Peyer's patch (tissue), 4 donors: ENCODE measurements around the gene CCDC63. TPM values are rescaled to one million over a fixed set of nuclear protein-coding genes. Genes with fewer than 3 reads are reported as not detected.
A peak's percentile ranks its signal among the peaks of the same experiment; 100 is the strongest.

Source experiments
- DNase-seq, 3 donors: peaks; one replicate each; pipeline ENCODE4 v3.0.0-alpha.2; 2017 to 2019
- H3K27ac ChIP-seq, 4 donors: fragments of 200-600 bp; sonication (generic); one replicate each; pipeline ENCODE4 v1.5.1; 2016 to 2019
- H3K27me3 ChIP-seq, 2 donors: fragments of 200-600 bp; sonication (generic); one replicate each; pipeline ENCODE4 v1.5.1; 2019
- H3K36me3 ChIP-seq, 3 donors: fragments of 200-600 bp; sonication (generic); one replicate each; pipeline ENCODE4 v1.5.1; 2016 to 2019
- H3K4me1 ChIP-seq, 4 donors: fragments of 200-600 bp; sonication (generic); one replicate each; pipeline ENCODE4 v1.5.1; 2016 to 2019
- H3K4me3 ChIP-seq, 4 donors: fragments of 200-600 bp; sonication (generic); 1 replicate in 3 of 4; 2 replicates in 1 of 4; pipeline ENCODE4 v1.5.1; 2016 to 2019; ENCODE audit warnings: mild to moderate bottlenecking in 1 of 4
- H3K9me3 ChIP-seq, 4 donors: fragments of 200-600 bp; sonication (generic); one replicate each; pipeline ENCODE4 v1.5.1; 2016 to 2019; ENCODE audit warnings: mild to moderate bottlenecking in 1 of 4
- CTCF ChIP-seq, 6 experiments: fragments of 450-650 bp in 4 of 6; fragments of 200-600 bp in 2 of 6; sonication (generic) in 1 of 6; IDR thresholded peaks; one replicate each; pipeline ENCODE4 v1.5.1; 2017 to 2019; ENCODE audit warnings: antibody characterized with exemption in 6 of 6, mild to moderate bottlenecking in 3 of 6, moderate library complexity in 1 of 6
- POLR2A ChIP-seq, 2 donors: fragments of 450-650 bp; IDR thresholded peaks; one replicate each; pipeline ENCODE4 v1.5.1; 2017; ENCODE audit warnings: antibody characterized with exemption in 2 of 2, mild to moderate bottlenecking in 2 of 2, moderate library complexity in 2 of 2
- total RNA-seq, 4 donors: library from RNA; depleted of rRNA; stranded (reverse); fragments of >200 nt; gene quantifications; one replicate each; pipeline ENCODE4 v1.1.0, GENCODE V29; 2016

CCDC63 gene
- total RNA-seq, 4 donors from 2014 or later: not detected

DNA sequence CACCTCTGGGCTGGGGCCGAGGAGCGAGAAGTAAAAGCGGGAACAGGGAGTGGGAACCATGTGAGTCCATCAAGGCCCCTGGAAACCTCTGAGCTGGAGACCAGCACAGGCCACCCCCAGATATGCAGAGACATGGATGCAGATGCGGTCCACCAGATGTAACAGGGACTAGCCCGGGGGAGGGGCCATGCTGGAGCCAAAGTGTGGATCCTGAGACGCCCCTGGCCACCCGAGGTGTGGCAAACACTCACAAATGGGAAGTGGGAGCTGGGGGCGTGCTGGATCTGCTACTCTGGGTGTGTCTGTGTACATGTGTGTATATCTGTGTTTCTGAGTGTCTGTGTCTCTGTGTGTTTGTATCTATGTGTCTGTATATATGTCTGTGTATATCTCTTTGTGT is 60.8 kb downstream of the CCDC63 start:
- no peaks in the 10 kb centered on the region for H3K36me3 ChIP-seq
- DNase-seq: no peak
- H3K27me3 ChIP-seq: no peaks in the 10 kb centered on the region
- no peak overlapping the region for H3K27ac ChIP-seq
- TF ChIP-seq POLR2A (IDR thresholded peaks at IDR 0.05): no peak
- TF ChIP-seq CTCF (IDR thresholded peaks at IDR 0.05): no peak
- H3K4me1 ChIP-seq: no peaks in the 10 kb centered on the region
- no peaks in the 10 kb centered on the region for H3K9me3 ChIP-seq
- no peak overlapping the region for H3K4me3 ChIP-seq

- no peaks in the 10 kb centered on the region for H3K9me3 ChIP-seq
- TF ChIP-seq CTCF (IDR thresholded peaks at IDR 0.05): no peak
- no peak for TF ChIP-seq POLR2A (IDR thresholded peaks at IDR 0.05)
- no peaks in the 10 kb centered on the region for H3K27me3 ChIP-seq
- H3K27ac ChIP-seq: no peak overlapping the region
- peaks cover 0 to 5% (median 3%) of the 10 kb centered on the region in 4 donors for H3K4me1 ChIP-seq
- no peak for DNase-seq
- H3K4me3 ChIP-seq: no peak overlapping the region
- H3K36me3 ChIP-seq: no peaks in the 10 kb centered on the region
These were observed 61.8 kb downstream of the CCDC63 start for GRCh38 chr12:110908377-110909152.

DNA sequence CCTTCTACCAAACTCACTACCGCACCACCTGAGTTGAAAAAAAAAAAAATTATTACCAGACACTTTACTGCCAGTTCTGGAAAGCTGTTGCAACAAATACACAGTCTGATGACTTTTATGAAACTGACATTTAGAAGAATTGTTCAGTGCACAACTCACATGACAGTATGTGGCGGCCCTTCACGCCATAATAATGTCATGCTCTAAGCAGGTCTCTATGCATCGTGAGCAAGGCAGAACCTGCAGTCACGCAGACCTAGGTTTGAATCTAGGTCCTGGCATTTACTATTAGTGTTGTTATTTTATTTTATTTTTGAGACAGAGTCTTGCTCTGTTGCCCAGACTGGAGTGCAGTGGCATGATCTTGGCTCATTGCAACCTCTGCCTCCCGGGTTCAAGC is 65.5 kb downstream of the CCDC63 start:
- Histone ChIP-seq H3K27me3 (no peaks in the 10 kb centered on the region), H3K27ac (no peak overlapping the region), H3K4me3 (no peak overlapping the region), H3K36me3 (no peaks in the 10 kb centered on the region), H3K9me3 (no peaks in the 10 kb centered on the region), H3K4me1 (peaks cover 0 to 6% (median 3%) of the 10 kb centered on the region in 4 donors)
- TF ChIP-seq CTCF (IDR thresholded peaks at IDR 0.05) (no peak), POLR2A (IDR thresholded peaks at IDR 0.05) (no peak)
- DNase-seq: no peak

DNA sequence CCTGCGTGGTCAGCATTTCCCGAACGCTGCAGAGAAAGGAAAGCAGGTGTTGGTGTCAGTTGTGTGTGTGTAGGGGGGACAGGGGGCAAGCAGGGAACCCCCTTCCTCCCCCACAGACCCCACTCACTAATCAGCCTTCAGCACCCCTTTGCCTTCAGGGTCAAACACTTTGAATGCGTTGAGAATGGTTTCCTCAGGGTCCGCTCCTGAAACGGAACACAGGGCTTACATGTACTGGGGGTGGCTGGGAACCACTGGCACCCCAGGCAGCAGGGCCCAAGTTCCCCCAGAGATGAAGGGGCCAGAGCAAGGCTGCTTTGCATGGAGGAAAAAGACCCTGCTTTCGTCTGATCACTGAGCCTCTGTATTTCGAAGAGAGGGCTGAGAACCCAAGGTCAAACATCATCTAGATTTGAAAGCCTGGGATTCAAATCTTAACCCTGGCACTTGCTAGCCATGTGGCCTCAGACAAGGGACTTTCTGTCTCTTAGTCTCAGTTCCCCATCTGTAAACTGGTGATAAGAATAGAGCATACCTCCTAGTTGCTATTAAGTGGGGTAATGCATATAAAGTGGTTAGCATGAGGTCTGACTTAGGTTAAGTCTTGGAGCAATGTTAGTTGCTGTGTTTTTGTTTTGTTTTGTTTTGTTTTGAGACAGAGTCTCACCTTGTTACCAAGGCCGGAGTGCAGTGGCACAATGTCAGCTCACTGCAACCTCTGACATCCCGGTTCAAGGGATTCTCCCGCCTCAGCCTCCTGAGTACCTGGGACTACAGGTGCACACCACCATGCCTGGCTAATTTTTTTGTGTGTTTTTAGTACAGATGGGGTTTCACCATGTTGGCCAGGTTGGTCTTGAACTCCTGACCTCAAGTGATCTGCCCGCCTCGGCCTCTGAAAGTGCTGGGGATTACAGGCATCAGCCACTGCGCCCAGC is 66.6 kb downstream of the CCDC63 start:
- peak overlapping the region in 1 of 4 donors; percentile 38 for H3K27ac ChIP-seq
- H3K36me3 ChIP-seq: no peaks in the 10 kb centered on the region
- TF ChIP-seq POLR2A (IDR thresholded peaks at IDR 0.05) (no peak), CTCF (IDR thresholded peaks at IDR 0.05) (no peak)
- H3K4me1 ChIP-seq: peaks cover 0 to 6% (median 3%) of the 10 kb centered on the region in 4 donors
- no peaks in the 10 kb centered on the region for H3K27me3 ChIP-seq
- no peak for DNase-seq
- H3K9me3 ChIP-seq: no peaks in the 10 kb centered on the region
- H3K4me3 ChIP-seq: no peak overlapping the region

- H3K27ac ChIP-seq: no peak overlapping the region
- H3K27me3 ChIP-seq: no peaks in the 10 kb centered on the region
- TF ChIP-seq CTCF (IDR thresholded peaks at IDR 0.05) (no peak), POLR2A (IDR thresholded peaks at IDR 0.05) (no peak)
- no peak overlapping the region for H3K4me3 ChIP-seq
- peaks cover 0 to 6% (median 3%) of the 10 kb centered on the region in 4 donors for H3K4me1 ChIP-seq
- no peak for DNase-seq
- H3K9me3 ChIP-seq: no peaks in the 10 kb centered on the region
- no peaks in the 10 kb centered on the region for H3K36me3 ChIP-seq
These were observed 69.6 kb downstream of the CCDC63 start for GRCh38 chr12:110916295-110916875.
